NCI-H146 treated with DMSO at 0.1 percent for 48 hours (cell line): ENCODE measurements around the gene ELAVL1.
"Not testable (repeated sequence)": the region's sequence is repeated elsewhere in the genome, so short reads cannot be mapped to it uniquely, and the experiment has no call there.

Experiments used
- DNase-seq: peaks from one replicate; lab custom pipeline; 2025; ENCODE audit not compliant: unreplicated experiment; lab: John Stamatoyannopoulos, UW

Gene ELAVL1

GRCh38 chr19:7924241-7924640 is 81.2 kb downstream of the ELAVL1 start:
- no peak for DNase-seq

DNA sequence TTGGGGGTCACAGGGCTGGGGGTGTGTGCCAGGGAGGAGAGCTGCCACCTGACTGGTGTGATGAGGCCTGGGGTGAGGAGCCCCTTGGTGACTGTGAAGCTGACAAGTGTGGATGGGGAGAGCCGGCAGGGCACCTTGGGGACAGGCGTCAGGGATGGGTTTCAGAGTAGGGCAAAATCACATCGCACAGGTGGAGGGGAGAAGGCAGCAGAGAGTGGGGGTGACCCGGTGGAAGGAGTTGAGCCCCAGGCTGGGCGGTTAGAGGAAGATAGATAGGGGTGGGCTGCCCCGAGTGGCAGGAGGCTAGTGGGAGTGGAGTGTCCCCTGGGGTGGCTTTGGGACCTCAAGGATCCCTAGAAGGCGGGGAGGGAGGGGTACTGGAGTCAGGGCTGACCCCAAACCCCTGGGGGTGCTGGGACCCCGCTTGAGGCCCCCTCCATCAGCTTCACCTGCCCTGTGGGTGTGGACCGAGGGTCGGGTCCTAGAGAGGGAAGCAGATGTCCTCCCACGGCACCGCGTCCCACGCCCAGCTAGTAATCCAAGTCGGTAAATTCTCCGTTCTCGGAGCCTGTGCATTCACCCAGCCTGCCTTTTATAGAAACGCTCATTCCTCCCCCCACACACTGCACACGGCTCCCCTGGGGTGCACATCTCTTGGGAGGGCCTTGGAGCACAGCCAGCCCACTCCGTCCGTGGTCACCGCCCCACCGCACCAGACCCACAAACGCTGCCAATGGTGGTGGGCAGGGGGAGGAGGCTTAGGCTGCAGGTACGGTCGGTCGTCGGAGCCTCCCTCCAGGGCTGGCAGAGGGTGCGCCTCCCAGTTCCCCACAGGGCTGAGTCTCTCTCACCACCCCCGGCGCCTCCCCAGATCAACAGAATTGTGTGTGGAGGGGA is 81.9 kb downstream of the ELAVL1 start:
- no peak for DNase-seq

DNA sequence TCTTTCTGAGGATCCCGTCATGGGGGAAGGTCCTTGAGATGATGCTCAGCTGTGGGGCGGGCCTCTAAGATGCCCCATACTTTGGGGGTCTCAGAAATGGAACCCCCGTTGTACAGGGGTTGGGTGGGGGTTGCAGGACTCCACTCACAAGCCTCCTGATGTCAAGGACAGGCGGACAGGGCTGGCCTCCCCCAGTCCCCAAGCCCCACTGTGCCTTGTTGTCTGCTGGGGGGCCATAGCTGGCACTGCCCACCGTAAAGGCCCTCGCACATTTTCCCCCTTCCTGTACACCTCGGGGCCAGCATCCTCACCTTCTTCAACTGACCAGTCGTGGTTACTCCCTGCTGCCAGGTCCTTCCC is 82.6 kb downstream of the ELAVL1 start:
- DNase-seq: no peak

- DNase-seq: no peak
Observed at GRCh38 chr19:7921967-7922835, 83.2 kb downstream of the ELAVL1 start.

- DNase-seq: no peak
Observed at GRCh38 chr19:7921302-7921966, 84.0 kb downstream of the ELAVL1 start.

DNA sequence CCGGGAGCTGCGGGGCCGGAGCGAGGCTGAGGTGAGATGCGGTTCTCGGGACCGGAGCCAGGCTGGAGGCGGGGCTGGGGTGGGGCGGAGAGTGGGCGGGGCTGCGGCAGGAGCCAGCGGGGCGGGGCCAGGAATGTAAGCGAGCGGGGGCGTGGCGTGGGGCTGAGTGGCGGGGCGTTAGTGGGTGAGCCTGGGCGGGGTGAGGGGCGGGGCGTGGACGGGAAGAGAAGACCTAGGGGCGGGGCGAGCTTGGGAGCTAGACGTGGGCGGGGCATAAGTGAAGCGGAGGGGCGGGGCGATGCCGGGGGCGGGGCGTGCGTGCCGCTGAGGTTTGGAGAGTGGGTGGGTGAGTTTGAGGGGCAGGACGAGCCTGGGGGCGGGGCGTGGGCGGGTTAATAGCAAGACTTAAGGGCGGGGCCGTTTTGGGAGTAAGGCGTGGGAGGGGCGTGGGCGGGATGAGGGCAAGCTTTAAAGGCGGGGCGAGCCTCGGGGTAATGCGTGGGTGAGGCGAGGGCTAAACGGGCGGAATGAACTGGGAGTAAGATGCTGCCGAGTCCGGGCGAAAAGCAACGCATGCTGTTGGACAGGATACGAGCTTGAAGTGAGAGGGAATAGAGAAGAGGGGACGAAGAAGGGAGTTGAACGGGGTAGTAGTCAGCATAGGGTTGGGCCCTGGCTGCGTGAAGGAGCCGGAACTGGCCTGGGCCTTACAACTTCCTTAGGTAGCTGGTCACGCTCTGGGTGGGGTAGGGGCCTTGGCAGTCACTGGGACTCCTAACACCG is 84.7 kb downstream of the ELAVL1 start:
- DNase-seq: peak; percentile 82

GRCh38 chr19:7919610-7920518 is 85.6 kb downstream of the ELAVL1 start, which contains the start of gene SNAPC2:
Gene SNAPC2 (plus strand): TSS chr19:7920338. CDS start chr19:7920367, 29 bp downstream.
- DNase-seq: peak; percentile 64

GRCh38 chr19:7918615-7919421 is 86.6 kb downstream of the ELAVL1 start:
- no peak for DNase-seq

GRCh38 chr19:7918062-7918614 is 87.3 kb downstream of the ELAVL1 start:
- not testable (repeated sequence) for DNase-seq

DNA sequence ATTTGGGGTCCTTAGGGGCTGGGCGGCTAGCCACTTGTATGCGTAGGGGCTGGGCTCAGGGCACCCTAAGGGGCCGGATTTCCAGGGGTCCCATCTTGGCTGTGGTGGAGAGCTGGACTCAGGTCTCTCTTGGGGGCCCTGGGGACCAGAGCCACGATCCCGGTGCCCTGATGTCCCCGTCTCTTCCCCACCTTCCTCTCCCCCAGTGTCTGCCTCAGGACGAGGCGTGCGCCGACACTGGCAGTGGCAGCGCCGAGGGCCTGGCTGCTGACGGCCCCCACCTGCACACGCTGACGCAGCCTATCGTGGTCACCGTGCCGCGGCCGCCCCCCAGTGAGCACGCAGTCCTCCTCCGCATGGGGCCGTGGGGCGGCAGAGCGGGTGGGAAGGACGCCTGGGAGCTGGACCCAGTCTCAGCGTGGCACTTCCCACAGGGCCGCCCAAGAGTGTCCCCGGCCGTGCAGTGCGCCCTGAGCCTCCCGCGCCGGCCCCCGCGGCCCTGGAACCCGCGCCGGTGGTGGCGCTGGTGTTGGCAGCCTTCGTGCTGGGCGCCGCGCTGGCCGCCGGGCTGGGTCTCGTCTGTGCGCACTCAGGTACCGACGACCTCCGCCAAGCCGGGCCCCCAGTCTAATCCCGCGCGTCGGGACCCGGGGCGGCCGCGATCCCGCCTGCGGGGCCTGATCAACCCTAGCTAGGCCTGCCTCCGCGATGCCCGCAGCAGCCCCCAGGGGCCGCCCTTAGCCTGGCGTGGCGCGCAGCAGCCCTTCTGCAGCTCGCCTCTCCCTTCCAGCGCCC is 88.0 kb downstream of the ELAVL1 start:
- no peak for DNase-seq

DNA sequence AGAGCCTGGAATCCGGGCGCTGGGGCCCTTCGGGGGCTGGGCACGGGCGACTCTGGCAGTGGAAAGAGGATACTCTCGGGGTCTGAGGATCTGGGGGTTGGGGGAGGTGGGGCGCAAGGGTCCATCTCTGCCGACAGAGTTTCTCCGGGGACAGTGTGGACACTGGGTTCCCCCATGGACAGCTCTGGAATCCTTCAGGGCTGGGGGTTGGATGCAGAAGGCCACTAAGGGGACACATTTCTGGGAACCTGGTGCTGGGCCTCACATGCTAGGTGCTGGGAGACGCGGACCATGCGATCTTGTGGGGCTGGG is 88.5 kb downstream of the ELAVL1 start:
- no peak for DNase-seq

- DNase-seq: no peak
Observed at GRCh38 chr19:7916103-7916954, 89.1 kb downstream of the ELAVL1 start.

GRCh38 chr19:7915250-7916102 is 90.0 kb downstream of the ELAVL1 start:
- DNase-seq: no peak

- no peak for DNase-seq
Observed at GRCh38 chr19:7914598-7915045, 90.8 kb downstream of the ELAVL1 start, which contains the start of gene TGFBR3L. Gene TGFBR3L (plus strand): TSS chr19:7914830.

DNA sequence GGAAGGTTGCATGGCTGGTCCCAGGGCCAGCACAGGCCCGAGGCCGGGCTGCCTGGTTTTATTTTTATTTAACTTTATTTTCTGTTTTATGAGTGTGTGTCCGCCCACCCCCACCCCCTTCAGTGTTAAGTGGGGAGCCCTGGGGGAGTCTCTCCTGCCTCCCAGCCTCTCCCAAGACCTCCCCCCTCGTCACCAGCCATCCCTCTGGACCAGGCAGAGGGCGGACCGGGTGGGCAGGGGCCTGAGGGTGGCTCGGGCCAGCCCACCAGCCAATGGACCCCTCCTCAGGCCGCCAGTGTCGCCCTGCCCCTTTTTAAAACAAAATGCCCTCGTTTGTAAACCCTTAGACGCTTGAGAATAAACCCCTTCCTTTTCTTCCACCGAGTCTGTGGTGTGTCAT is 91.3 kb downstream of the ELAVL1 start:
- no peak for DNase-seq

DNA sequence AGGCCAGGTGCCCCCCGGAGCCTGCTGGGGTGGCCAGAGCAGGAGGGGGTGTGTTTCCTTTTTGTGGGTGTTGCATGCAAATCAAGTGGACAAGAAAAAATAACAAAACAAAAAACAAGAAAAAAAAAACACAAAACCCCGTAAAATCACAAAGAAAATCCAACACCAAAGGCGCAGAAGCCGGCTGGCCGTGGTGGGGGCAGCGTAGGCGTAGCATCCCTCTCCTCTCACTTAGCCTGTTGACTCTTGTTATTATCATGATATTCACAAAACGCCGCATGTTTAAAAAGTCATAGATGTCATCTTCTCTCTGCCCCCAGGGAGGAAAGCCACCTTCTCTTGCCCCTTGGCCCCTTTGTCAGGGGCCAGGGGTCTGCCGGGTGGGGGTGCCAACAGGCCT is 91.8 kb downstream of the ELAVL1 start:
- no peak for DNase-seq
